HepG2 (cell line): ENCODE results near the gene ALB. TPM values are rescaled to one million over a fixed set of nuclear protein-coding genes. Genes with fewer than 3 reads are reported as not detected.

Source experiments
- AHDC1 ChIP-seq: sonication (generic); formaldehyde crosslinking; IDR thresholded peaks from 2 replicates; pipeline ENCODE4 v1.5.1; 2020; ENCODE audit warnings: mild to moderate bottlenecking, missing genetic modification reagents, borderline replicate concordance
- CC2D1A ChIP-seq: sonication (generic); formaldehyde crosslinking; IDR thresholded peaks from 2 replicates; pipeline ENCODE4 v1.8.1; 2023; ENCODE audit warnings: mild to moderate bottlenecking, missing genetic modification reagents
- FOXJ3 ChIP-seq: sonication (generic); formaldehyde crosslinking; IDR thresholded peaks from 2 replicates; pipeline ENCODE4 v1.4.0; 2020; ENCODE audit warnings: missing genetic modification reagents, mild to moderate bottlenecking, borderline replicate concordance
- GLMP ChIP-seq: sonication (generic); formaldehyde crosslinking; IDR thresholded peaks from 2 replicates; pipeline ENCODE4 v1.9.0; 2021; ENCODE audit warnings: missing genetic modification reagents, mild to moderate bottlenecking, borderline replicate concordance
- KAT7 ChIP-seq: IDR thresholded peaks from 2 replicates; pipeline ENCODE4 v1.6.1; 2018; ENCODE audit warnings: borderline replicate concordance, missing compliant biosample characterization
- NCOA5 ChIP-seq: sonication (generic); formaldehyde crosslinking; IDR thresholded peaks from 2 replicates; pipeline ENCODE4 v1.4.0; 2020; ENCODE audit warnings: missing genetic modification reagents
- NFKB2 ChIP-seq: sonication (generic); formaldehyde crosslinking; IDR thresholded peaks from 2 replicates; pipeline ENCODE4 v1.4.0; 2020; ENCODE audit warnings: missing genetic modification reagents, borderline replicate concordance
- POLR2A ChIP-seq, 2 experiments: IDR thresholded peaks; 2 replicates each; pipeline ENCODE4 v1.6.1; 2011; ENCODE audit warnings: low read depth in 2 of 2, low read length in 2 of 2, mild to moderate bottlenecking in 1 of 2, moderate library complexity in 1 of 2; ENCODE audit not compliant: insufficient read depth in 1 of 2
- RCOR2 ChIP-seq: IDR thresholded peaks from 2 replicates; pipeline ENCODE4 v1.6.1; 2016; ENCODE audit warnings: missing biosample characterization, missing genetic modification reagents
- ZFP82 ChIP-seq: sonication (generic); formaldehyde crosslinking; IDR thresholded peaks from 2 replicates; pipeline ENCODE4 v1.5.1; 2020; ENCODE audit warnings: mild to moderate bottlenecking, missing genetic modification reagents, borderline replicate concordance
- ZNF251 ChIP-seq: sonication (generic); formaldehyde crosslinking; IDR thresholded peaks from 2 replicates; pipeline ENCODE4 v1.9.0; 2021; ENCODE audit warnings: mild to moderate bottlenecking, missing genetic modification reagents
- ZNF3 ChIP-seq: IDR thresholded peaks from 2 replicates; pipeline ENCODE4 v1.7.0; 2017; ENCODE audit warnings: inconsistent platforms
- ZNF335 ChIP-seq: sonication (generic); formaldehyde crosslinking; IDR thresholded peaks from 2 replicates; pipeline ENCODE4 v1.4.0; 2020; ENCODE audit warnings: missing genetic modification reagents
- ZNF530 ChIP-seq: sonication (generic); formaldehyde crosslinking; IDR thresholded peaks from 2 replicates; pipeline ENCODE4 v1.5.0; 2020; ENCODE audit warnings: low read depth, mild to moderate bottlenecking, missing genetic modification reagents
- polyA plus RNA-seq, 8 experiments: library from polyadenylated mRNA; depleted of rRNA in 3 of 8; stranded (reverse) in 7 of 8; unstranded in 1 of 8; fragments of >200 nt; fragmentation: Illumina TruSeq in 4 of 8; extraction: Trizol in 4 of 8; gene quantifications; 2 replicates each; pipeline versions ENCODE4 v1.2.1 to v1.2.3, GENCODE V29; 2011 to 2016; ENCODE audit warnings: low read depth in 4 of 8, missing spikeins in 1 of 8, mixed read lengths in 1 of 8; ENCODE audit not compliant: insufficient read depth in 1 of 8
- total RNA-seq, 5 experiments: library from RNA; depleted of rRNA; stranded (reverse); fragments of >200 nt; fragmentation: Illumina TruSeq; extraction: Trizol; gene quantifications; 2 replicates each; pipeline ENCODE4 v1.2.3, GENCODE V29; 2016; ENCODE audit warnings: low read depth in 1 of 5
- TF ChIP-seq, protein P1 (sequence below): sonication (generic); formaldehyde crosslinking; IDR thresholded peaks from 2 replicates; pipeline ENCODE4 v1.8.1; 2022; ENCODE audit warnings: low read depth, mild to moderate bottlenecking, missing genetic modification reagents
- TF ChIP-seq, protein P2 (sequence below): sonication (generic); formaldehyde crosslinking; IDR thresholded peaks from 2 replicates; pipeline ENCODE4 v1.5.1; 2020; ENCODE audit warnings: missing genetic modification reagents, mild to moderate bottlenecking, borderline replicate concordance
- TF ChIP-seq, protein P3 (sequence below): sonication (generic); formaldehyde crosslinking; IDR thresholded peaks from 2 replicates; pipeline ENCODE4 v1.8.0; 2022; ENCODE audit warnings: missing genetic modification reagents, low read depth, mild to moderate bottlenecking, borderline replicate concordance

Gene ALB
- total and polyA plus RNA-seq, 2 of the 13 experiments (the other 11 are each of a cell fraction or from before 2014, with no cell fraction given) = 22,259 to 22,625 TPM

DNA sequence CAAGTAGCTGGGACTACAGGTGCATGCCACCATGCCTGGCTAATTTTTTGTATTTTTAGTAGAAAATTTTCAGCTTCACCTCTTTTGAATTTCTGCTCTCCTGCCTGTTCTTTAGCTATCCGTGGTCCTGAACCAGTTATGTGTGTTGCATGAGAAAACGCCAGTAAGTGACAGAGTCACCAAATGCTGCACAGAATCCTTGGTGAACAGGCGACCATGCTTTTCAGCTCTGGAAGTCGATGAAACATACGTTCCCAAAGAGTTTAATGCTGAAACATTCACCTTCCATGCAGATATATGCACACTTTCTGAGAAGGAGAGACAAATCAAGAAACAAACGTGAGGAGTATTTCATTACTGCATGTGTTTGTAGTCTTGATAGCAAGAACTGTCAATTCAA, 13.9 kb downstream of the ALB start (continued):
- peak in 1 of 2 experiments; percentile 74; a peak in 2 of 4 replicates for TF ChIP-seq POLR2A (IDR thresholded peaks at IDR 0.05; ENCODE audit: insufficient read depth in 1 of 2, low read depth in 2 of 2, low read length in 2 of 2)
- TF ChIP-seq ZNF3 (CRISPR knock-in tag) = no peak
- TF ChIP-seq, protein P1, sequence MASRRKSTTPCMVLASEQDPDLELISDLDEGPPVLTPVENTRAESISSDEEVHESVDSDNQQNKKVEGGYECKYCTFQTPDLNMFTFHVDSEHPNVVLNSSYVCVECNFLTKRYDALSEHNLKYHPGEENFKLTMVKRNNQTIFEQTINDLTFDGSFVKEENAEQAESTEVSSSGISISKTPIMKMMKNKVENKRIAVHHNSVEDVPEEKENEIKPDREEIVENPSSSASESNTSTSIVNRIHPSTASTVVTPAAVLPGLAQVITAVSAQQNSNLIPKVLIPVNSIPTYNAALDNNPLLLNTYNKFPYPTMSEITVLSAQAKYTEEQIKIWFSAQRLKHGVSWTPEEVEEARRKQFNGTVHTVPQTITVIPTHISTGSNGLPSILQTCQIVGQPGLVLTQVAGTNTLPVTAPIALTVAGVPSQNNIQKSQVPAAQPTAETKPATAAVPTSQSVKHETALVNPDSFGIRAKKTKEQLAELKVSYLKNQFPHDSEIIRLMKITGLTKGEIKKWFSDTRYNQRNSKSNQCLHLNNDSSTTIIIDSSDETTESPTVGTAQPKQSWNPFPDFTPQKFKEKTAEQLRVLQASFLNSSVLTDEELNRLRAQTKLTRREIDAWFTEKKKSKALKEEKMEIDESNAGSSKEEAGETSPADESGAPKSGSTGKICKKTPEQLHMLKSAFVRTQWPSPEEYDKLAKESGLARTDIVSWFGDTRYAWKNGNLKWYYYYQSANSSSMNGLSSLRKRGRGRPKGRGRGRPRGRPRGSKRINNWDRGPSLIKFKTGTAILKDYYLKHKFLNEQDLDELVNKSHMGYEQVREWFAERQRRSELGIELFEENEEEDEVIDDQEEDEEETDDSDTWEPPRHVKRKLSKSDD (CRISPR knock-in tag) = no peak
- no peak for TF ChIP-seq ZFP82
- no peak for TF ChIP-seq ZNF530
- TF ChIP-seq RCOR2 (CRISPR knock-in tag) = no peak
- no peak for TF ChIP-seq CC2D1A (CRISPR knock-in tag)
- no peak for TF ChIP-seq ZNF251 (CRISPR knock-in tag)
- no peak for TF ChIP-seq KAT7
- no peak for TF ChIP-seq GLMP
- no peak for TF ChIP-seq ZNF335 (CRISPR knock-in tag)
- TF ChIP-seq NFKB2 (CRISPR knock-in tag) = no peak
- TF ChIP-seq, protein P2, sequence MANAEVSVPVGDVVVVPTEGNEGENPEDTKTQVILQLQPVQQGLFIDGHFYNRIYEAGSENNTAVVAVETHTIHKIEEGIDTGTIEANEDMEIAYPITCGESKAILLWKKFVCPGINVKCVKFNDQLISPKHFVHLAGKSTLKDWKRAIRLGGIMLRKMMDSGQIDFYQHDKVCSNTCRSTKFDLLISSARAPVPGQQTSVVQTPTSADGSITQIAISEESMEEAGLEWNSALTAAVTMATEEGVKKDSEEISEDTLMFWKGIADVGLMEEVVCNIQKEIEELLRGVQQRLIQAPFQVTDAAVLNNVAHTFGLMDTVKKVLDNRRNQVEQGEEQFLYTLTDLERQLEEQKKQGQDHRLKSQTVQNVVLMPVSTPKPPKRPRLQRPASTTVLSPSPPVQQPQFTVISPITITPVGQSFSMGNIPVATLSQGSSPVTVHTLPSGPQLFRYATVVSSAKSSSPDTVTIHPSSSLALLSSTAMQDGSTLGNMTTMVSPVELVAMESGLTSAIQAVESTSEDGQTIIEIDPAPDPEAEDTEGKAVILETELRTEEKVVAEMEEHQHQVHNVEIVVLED = no peak
- 0 out of 2 replicates have a peak, but pooled peaks have one; percentile 24 for TF ChIP-seq NCOA5 (CRISPR knock-in tag)
- TF ChIP-seq AHDC1 (CRISPR knock-in tag) = no peak
- TF ChIP-seq FOXJ3 (CRISPR knock-in tag) = peak; percentile 17; the same call in 1 of the 2 replicates
- TF ChIP-seq, protein P3, sequence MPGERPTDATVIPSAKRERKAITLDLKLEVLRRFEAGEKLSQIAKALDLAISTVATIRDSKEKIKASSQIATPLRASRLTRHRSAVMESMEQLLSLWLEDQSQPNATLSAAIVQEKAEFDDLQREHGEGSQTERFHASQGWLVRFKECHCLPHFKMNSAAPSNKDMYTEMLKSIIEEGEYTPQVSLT = no peak
